ENCODE measurements around the gene RSRC1.
"Not testable (repeated sequence)": the region's sequence is repeated elsewhere in the genome, so short reads cannot be mapped to it uniquely, and the experiment has no call there.

The RSRC1 gene

GRCh38 chr3:158483701-158484235 lies 373.9 kb downstream of the RSRC1 start:
- DNase-seq = no peak

DNA sequence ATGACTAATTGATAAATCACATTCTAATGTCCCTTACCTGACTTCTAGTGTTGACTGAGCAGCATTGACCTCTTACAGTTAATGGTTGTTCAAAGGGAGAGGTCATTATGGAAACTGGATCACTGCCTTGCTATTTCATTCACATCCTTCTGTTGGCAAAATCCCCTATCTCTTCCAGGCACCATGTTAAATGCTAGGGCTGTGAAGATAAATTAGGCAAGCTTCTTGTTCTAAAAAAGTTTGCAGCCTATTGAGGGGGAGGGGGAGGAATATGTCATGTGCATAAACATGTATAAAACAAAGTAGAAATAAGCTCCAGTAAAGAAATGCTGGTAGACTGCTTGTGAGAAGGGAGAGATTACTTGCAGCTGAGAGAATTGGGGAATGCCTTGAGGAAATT lies 376.3 kb downstream of the RSRC1 start:
- DNase-seq = no peak

DNA sequence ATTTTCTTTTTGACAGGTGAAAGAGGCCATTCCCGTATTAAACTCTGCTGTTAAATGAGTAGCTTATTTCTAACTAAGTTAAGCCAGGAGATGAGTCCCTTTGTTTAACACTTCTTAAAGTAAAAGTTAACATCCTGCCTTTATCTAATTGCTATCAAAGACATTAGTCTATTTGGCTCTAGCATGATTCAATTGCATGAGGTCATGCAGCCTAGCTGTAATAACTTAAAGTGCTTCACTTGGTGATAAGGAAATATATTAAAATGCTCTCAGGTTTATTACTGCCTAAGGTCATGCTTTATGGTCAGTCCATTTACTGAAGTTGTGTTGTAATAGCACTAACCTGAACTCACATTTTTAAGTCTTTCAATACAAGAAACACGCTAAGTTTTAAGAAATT lies 378.8 kb downstream of the RSRC1 start:
- DNase-seq = no peak

DNA sequence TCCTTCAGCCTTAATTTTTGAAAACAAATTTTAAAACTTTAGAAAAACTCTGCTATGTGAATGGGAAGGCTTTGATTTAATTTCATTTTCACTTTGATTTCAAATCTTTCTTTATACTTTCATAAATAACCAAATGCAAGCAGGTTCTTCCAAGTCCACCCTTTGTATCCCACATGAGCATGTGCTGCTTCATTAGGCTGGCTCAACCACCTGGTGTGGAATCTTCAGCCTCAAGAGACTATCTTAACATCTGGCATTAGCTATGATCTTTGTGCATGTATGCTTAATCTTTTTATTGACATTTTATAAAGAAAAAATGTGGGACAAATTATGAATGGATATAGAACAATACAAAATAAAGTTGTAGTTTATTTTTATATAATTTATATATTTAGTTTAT lies 379.3 kb downstream of the RSRC1 start:
- no peak for DNase-seq

- DNase-seq = no peak
These were observed 382.1 kb downstream of the RSRC1 start for GRCh38 chr3:158491968-158492367.

- no peak for DNase-seq
These were observed 382.8 kb downstream of the RSRC1 start for GRCh38 chr3:158492685-158493084.

GRCh38 chr3:158493931-158494330 lies 384.0 kb downstream of the RSRC1 start:
- DNase-seq = no peak

GRCh38 chr3:158494673-158495072 lies 384.8 kb downstream of the RSRC1 start:
- no peak for DNase-seq

- not testable (repeated sequence) for DNase-seq
These were observed 385.6 kb downstream of the RSRC1 start for GRCh38 chr3:158495398-158495902.

DNA sequence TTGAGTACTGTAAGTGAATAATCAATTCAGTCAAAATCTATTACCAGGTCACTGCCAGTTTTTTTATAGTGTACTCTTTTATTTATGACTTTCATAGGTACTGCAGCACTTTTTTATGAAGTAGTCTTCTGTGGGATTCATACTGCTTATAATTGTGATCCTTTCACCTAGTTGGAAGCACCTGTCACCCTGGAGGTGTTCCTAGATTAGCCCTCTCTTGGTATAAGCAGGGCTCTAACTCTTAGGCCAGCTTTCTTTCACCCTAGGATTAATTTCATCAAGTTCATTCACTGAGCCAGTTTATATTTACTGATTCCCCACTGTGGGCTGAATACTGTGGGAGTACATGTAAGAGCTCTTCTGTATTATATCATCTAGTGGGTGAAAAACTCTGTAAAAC lies 395.2 kb downstream of the RSRC1 start:
- no peak for DNase-seq

- no peak for DNase-seq
These were observed 396.6 kb downstream of the RSRC1 start for GRCh38 chr3:158506456-158506855.

DNA sequence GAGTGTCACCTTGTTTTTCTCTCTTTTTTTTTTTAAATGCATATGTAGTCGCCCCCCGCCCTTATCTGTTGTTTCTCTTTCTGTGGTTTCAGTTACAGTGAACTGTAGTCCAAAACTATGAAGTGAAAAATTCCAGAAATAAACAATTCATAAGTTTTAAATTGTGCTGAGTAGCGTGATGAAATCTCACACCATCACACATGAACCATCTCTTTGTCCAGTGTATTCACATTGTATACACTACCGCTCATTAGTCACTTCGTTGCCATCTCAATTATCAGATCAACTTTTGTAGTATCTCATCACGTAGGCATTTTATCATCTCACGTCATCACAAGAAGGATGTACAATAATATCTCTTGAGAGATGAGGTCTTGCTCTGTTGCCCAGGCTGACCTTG lies 398.6 kb downstream of the RSRC1 start:
- no peak for DNase-seq

GRCh38 chr3:158509891-158510290 lies 400.0 kb downstream of the RSRC1 start:
- DNase-seq = no peak

- DNase-seq = not testable (repeated sequence)
These were observed 406.8 kb downstream of the RSRC1 start for GRCh38 chr3:158516729-158517128.

DNA sequence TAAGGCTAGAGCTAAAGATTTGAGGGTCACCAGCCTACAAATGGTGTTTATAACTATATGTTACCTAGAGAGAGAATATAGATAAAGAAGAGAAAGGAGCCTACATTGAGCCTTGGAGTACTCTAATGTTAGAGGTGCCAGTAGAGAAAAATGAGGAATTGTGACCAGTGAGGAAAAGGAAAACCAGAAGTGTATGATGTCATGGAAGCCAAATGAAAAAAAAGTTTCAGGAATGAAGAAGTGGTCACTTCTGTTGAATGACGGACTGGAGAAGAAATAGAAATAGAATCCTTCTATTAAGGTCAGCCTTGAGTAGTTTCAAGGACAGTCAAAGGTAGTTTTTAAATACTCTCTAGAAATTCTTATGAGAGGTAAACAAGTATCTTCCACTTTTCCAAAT lies 409.9 kb downstream of the RSRC1 start:
- no peak for DNase-seq

GRCh38 chr3:158520433-158520832 lies 410.5 kb downstream of the RSRC1 start:
- DNase-seq = no peak

GRCh38 chr3:158522221-158523136 lies 412.6 kb downstream of the RSRC1 start:
- no peak for DNase-seq

GRCh38 chr3:158528076-158528674 lies 418.3 kb downstream of the RSRC1 start:
- peak; percentile 99 for DNase-seq

DNA sequence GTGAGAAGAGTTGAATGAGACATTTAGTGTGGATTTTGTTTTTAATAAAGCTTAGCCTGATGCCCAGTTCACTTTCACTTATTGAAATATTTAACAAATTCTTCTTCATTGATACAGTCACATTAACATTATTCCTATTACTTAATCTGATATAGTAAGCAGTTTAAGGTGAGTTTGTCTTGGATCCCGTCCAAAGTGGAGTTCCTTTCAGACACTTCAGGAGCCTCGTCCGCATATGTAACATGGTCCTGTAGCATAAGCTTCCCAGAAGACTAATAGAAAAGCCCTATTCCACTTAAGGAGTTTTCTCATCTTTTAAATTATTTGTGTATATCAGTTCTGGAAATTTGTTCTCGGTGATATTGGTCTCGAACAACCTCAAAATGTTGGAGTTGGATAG lies 421.4 kb downstream of the RSRC1 start:
- peak; percentile 57 for DNase-seq

DNA sequence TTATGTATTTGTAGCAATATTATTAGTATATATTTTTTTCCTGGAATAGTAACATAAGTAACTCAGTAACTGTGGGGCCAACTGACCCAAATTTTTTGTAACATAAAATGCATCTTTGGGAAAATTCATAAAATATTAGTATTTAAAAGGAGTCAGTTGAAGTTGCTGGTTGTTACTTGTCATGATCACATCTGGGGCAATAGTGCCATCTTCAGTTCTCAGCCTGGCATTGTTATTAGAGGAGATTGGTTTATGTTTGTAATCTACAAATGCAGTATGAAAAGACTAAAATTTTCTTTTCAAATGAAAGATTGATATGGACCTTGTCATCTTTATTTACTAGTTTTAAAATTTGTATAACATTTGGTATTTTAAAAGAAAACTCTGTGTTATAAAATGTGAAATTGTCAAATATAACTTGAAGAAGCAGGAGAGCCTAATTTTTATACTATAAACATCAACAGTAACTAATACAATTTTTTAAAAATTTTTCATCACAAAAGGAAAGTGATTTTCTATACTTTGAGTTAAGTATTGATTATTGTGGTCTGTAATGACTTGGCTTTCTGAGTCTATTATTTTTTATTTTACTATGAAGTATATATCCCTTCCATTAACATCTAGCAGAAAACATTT lies 422.3 kb downstream of the RSRC1 start:
- DNase-seq = peak; percentile 66

DNA sequence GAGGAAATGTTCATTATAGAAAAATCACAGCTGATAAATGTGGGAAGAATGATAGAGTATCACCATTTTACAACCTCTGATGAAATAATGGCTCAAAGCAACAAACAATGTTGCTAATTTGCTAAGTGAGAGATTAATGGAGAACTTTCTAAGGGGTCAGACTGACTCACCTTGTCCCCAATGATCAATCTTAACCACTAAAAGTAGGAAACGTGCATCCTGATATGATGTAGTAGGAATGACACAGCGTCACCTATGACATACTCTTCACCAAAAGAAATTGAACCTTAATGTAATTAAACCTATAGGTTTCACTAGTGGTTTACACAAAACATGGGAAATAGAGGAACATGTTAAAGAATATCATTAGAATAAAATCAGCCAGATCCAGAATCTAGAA lies 426.0 kb downstream of the RSRC1 start:
- no peak for DNase-seq

DNA sequence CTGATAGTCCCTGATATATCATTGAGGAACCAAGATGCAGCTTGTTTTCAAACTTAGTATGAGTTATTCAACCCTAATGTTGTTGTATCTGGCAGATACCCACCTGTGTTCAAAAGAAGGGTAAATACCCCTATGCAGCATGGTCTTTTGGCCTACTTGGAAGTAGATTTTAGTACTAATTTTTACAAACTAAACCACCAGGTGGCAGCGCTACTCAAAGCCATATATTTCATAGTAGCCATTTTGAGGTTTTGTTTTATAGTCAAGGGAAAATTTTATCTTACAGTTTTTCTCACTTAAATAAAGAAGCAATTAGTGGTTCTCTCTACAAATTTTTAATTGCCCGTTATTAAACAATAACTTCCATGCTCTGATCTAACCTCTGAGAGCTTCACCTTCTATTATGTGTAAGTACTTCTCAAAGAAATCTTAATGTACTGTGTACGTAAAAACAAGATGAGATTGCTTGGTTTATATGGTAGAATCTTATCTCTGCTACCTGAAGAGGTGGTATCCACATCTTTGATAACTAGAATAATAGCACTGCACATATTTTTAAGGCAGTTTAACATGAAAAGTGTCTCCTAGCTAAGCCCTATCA lies 429.6 kb downstream of the RSRC1 start:
- peak; percentile 77 for DNase-seq

GRCh38 chr3:158540066-158540465 lies 430.2 kb downstream of the RSRC1 start:
- no peak for DNase-seq
